Measurements from ENCODE around the gene ICAM4.

DNA sequence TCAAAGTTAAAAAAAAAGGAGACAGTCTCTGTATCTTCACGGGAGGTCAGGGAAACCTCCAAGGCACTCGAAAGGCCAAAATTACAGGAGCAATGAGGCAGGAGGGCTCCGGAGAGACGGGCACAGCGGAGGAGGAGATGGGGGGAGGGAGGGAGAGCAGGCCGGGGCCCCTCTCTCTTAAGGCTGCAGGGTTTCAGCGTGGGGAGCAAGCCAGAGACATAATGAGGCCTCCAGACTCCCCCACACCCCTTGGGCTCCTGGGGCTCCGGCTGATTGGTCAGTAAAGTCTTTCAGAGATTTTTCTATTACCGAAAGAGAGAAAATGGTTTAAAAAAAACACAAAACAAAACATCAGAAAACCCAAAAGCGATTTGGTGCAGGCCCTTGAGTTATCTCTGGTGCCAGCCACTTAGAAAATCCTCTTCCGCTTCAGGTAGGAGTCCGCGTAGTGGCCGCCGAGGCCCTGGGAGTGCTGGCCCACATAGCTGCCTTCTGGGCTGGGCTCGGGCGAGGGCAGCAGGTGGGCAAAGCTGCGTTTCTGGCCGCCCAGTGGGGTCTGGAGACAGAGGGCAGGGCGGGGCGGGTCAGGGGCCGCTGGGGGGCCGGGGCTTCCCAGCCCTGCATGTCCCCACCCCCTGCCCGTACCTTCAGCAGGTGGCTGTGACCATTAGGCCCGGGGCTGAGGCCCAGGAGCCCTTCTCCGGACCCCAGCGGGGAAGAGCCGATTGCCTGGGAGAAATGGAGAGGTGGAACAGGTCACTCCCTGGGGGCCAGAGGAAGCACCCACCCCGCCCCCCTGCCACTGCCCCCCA is 30.5 kb downstream of the ICAM4 start:
- TF ChIP-seq, protein P1, sequence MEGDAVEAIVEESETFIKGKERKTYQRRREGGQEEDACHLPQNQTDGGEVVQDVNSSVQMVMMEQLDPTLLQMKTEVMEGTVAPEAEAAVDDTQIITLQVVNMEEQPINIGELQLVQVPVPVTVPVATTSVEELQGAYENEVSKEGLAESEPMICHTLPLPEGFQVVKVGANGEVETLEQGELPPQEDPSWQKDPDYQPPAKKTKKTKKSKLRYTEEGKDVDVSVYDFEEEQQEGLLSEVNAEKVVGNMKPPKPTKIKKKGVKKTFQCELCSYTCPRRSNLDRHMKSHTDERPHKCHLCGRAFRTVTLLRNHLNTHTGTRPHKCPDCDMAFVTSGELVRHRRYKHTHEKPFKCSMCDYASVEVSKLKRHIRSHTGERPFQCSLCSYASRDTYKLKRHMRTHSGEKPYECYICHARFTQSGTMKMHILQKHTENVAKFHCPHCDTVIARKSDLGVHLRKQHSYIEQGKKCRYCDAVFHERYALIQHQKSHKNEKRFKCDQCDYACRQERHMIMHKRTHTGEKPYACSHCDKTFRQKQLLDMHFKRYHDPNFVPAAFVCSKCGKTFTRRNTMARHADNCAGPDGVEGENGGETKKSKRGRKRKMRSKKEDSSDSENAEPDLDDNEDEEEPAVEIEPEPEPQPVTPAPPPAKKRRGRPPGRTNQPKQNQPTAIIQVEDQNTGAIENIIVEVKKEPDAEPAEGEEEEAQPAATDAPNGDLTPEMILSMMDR (IDR thresholded peaks at IDR 0.05; ENCODE audit: poor library complexity, severe bottlenecking), result no peak
- TF ChIP-seq EP300 (conservative IDR thresholded peaks at IDR 0.05; ENCODE audit: poor library complexity, severe bottlenecking) (no peak), SMC3 (conservative IDR thresholded peaks at IDR 0.05; ENCODE audit: poor library complexity) (no peak), POLR2AphosphoS5 (IDR thresholded peaks at IDR 0.05) (no peak), EZH2 (IDR thresholded peaks at IDR 0.05; ENCODE audit: borderline replicate concordance, insufficient read depth, low read length, poor library complexity, severe bottlenecking) (no peak), RAD21 (conservative IDR thresholded peaks at IDR 0.05) (no peak), TAF1 (IDR thresholded peaks at IDR 0.05; ENCODE audit: low read depth) (no peak), MXI1 (conservative IDR thresholded peaks at IDR 0.05; ENCODE audit: poor library complexity, severe bottlenecking) (no peak)
- TF ChIP-seq, protein P2, sequence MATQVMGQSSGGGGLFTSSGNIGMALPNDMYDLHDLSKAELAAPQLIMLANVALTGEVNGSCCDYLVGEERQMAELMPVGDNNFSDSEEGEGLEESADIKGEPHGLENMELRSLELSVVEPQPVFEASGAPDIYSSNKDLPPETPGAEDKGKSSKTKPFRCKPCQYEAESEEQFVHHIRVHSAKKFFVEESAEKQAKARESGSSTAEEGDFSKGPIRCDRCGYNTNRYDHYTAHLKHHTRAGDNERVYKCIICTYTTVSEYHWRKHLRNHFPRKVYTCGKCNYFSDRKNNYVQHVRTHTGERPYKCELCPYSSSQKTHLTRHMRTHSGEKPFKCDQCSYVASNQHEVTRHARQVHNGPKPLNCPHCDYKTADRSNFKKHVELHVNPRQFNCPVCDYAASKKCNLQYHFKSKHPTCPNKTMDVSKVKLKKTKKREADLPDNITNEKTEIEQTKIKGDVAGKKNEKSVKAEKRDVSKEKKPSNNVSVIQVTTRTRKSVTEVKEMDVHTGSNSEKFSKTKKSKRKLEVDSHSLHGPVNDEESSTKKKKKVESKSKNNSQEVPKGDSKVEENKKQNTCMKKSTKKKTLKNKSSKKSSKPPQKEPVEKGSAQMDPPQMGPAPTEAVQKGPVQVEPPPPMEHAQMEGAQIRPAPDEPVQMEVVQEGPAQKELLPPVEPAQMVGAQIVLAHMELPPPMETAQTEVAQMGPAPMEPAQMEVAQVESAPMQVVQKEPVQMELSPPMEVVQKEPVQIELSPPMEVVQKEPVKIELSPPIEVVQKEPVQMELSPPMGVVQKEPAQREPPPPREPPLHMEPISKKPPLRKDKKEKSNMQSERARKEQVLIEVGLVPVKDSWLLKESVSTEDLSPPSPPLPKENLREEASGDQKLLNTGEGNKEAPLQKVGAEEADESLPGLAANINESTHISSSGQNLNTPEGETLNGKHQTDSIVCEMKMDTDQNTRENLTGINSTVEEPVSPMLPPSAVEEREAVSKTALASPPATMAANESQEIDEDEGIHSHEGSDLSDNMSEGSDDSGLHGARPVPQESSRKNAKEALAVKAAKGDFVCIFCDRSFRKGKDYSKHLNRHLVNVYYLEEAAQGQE (IDR thresholded peaks at IDR 0.05; ENCODE audit: borderline replicate concordance), result no peak

Measured in neural cell (in vitro differentiated cells).